Psoas muscle (tissue), 8 donors: Measurements from ENCODE around the gene ESR2. TPM values are rescaled to one million over a fixed set of nuclear protein-coding genes. Genes with fewer than 3 reads are reported as not detected.
"Not testable (repeated sequence)": the region's sequence is repeated elsewhere in the genome, so short reads cannot be mapped to it uniquely, and the experiment has no call there.

ENCODE experiments used
- ATAC-seq, 4 donors: fragments of 200-7000 bp; cut with Tn5 transposase; one replicate each; pipeline ENCODE4 v1.9.1; 2020; ENCODE audit warnings: moderate library complexity in 3 of 4, mild to moderate bottlenecking in 2 of 4
- DNase-seq, 2 donors: peaks; one replicate each; pipeline ENCODE4 v3.0.0-alpha.2; 2020
- H3K27ac ChIP-seq: fragments of 200-600 bp; one replicate; pipeline ENCODE4 v1.8.0; 2022
- H3K27me3 ChIP-seq, 3 donors: fragments of 200-600 bp in 1 of 3; one replicate each; pipeline versions ENCODE4 v1.6.1 to v1.8.0; 2013 to 2022; ENCODE audit warnings: low read length in 2 of 3, mild to moderate bottlenecking in 2 of 3, moderate library complexity in 1 of 3; ENCODE audit not compliant: insufficient read depth in 3 of 3
- H3K36me3 ChIP-seq, 2 donors: fragments of 200-600 bp in 1 of 2; one replicate each; pipeline versions ENCODE4 v1.6.1 to v1.8.0; 2013 to 2022; ENCODE audit warnings: low read depth in 1 of 2, mild to moderate bottlenecking in 1 of 2, moderate library complexity in 1 of 2; ENCODE audit not compliant: insufficient read depth in 1 of 2
- H3K4me1 ChIP-seq: fragments of 200-600 bp; one replicate; pipeline ENCODE4 v1.8.0; 2022
- H3K4me3 ChIP-seq: fragments of 200-600 bp; one replicate; pipeline ENCODE4 v1.8.0; 2022; ENCODE audit warnings: mild to moderate bottlenecking
- H3K9me3 ChIP-seq: fragments of 200-600 bp; one replicate; pipeline ENCODE4 v1.8.0; 2022
- CTCF ChIP-seq: fragments of 200-600 bp; IDR thresholded peaks from one replicate; pipeline ENCODE4 v1.8.0; 2022; ENCODE audit warnings: antibody characterized with exemption
- WGBS, 3 donors: extraction: QIAGEN DNeasy Blood & Tissue Kit; methylation state at CpG; one replicate each; pipeline versions ENCODE4 v1.1.6 to v1.1.7; 2013; 5-methylcytosine and 5-hydroxymethylcytosine counted together
- intact Hi-C, 2 donors: fragments of 100-400 bp; cut with DNase I; formaldehyde crosslinking; loops; one replicate each; pipeline versions ENCODE4 v1.11.0 to v1.14.2; 2022
- polyA plus RNA-seq, 3 donors: library from polyadenylated mRNA; stranded (reverse); fragments of 200-250 nt; gene quantifications; one replicate each; pipeline ENCODE4 v1.2.3, GENCODE V29; 2013
- total RNA-seq, 4 donors: library from RNA; stranded (reverse); fragmentation: NEBNext Ultra II Directional in 2 of 4; extraction: Animal tissue kit (Norgen Biotek cat#: 25700) in 2 of 4; gene quantifications; one replicate each; pipeline versions ENCODE4 v1.2.1 to v1.2.4, GENCODE V29; 2021 to 2023
- donor health status: healthy with polysubstance abuse.
- donor health status: DM: no; HTN: no; CAD: no; lungs with moderate emphysema.
- donor health status: Bipolar disorder and iron deficiency.
- donor health status: healthy.
- donor health status: DM: yes; HTN: yes; CAD: no.
- donor health status: DM: no; HTN: no; CAD: no.
- donor health status: DM: no; HTN: no; CAD: no.
- donor health status: DM: yes; HTN: yes; CAD: no.

ESR2 gene
- total and polyA plus RNA-seq, 7 donors = 0.21 to 1.5 (median 0.77) TPM; not detected in 2

GRCh38 chr14:64186231-64187129 is 107.7 kb downstream of the ESR2 start:
- TF ChIP-seq CTCF = no peak
- peaks cover 4 to 70% of the 10 kb centered on the region in 2 donors for H3K36me3 ChIP-seq
- H3K4me1 ChIP-seq = no peaks in the 10 kb centered on the region
- intact Hi-C loops = no loop called here
- no peak for ATAC-seq
- H3K27ac ChIP-seq = no peak overlapping the region
- H3K9me3 ChIP-seq = no peaks in the 10 kb centered on the region
- 81 to 87% (median 86%) methylated on average over 12 of the region's 12 CpGs for WGBS, 3 donors
- no peak overlapping the region for H3K4me3 ChIP-seq
- DNase-seq = no peak
- H3K27me3 ChIP-seq = no peaks in the 10 kb centered on the region

- Histone ChIP-seq H3K27me3 (no peaks in the 10 kb centered on the region), H3K27ac (no peak overlapping the region), H3K36me3 (peaks cover 4 to 69% of the 10 kb centered on the region in 2 donors), H3K4me1 (no peaks in the 10 kb centered on the region), H3K9me3 (no peaks in the 10 kb centered on the region), H3K4me3 (no peak overlapping the region)
- WGBS, 3 donors = 78 to 96% (median 93%) methylated on average over 1 of the region's 1 CpG
- no peak for ATAC-seq
- DNase-seq = no peak
- intact Hi-C loops = no loop called here
- no peak for TF ChIP-seq CTCF
Measured at GRCh38 chr14:64185184-64185583, 109.0 kb downstream of the ESR2 start.

- peaks cover 4 to 69% of the 10 kb centered on the region in 2 donors for H3K36me3 ChIP-seq
Measured at GRCh38 chr14:64184103-64184729, 110.0 kb downstream of the ESR2 start.

GRCh38 chr14:64182908-64183307 is 111.3 kb downstream of the ESR2 start:
- not testable (repeated sequence) for DNase-seq, H3K27me3 ChIP-seq
- peaks cover 4 to 69% of the 10 kb centered on the region in 2 donors for H3K36me3 ChIP-seq

More at GRCh38 chr14:64184103-64184729, 110.0 kb downstream of the ESR2 start:
- Histone ChIP-seq H3K27ac (no peak overlapping the region), H3K4me1 (no peaks in the 10 kb centered on the region), H3K4me3 (no peak overlapping the region), H3K27me3 (no peaks in the 10 kb centered on the region), H3K9me3 (no peaks in the 10 kb centered on the region)
- ATAC-seq (peak in 2 of 4 donors; percentile 53 to 56), DNase-seq (no peak)
- no peak for TF ChIP-seq CTCF
- intact Hi-C loops = no loop called here
- WGBS, 3 donors = 45 to 89% (median 69%) methylated on average over 7 of the region's 7 CpGs

GRCh38 chr14:64178814-64179213 is 115.4 kb downstream of the ESR2 start:
- Histone ChIP-seq H3K4me3 (no peak overlapping the region), H3K36me3 (peaks cover 0 to 79% of the 10 kb centered on the region in 2 donors), H3K27ac (no peak overlapping the region), H3K9me3 (no peaks in the 10 kb centered on the region), H3K27me3 (no peaks in the 10 kb centered on the region), H3K4me1 (no peaks in the 10 kb centered on the region)
- ATAC-seq = no peak
- no peak for TF ChIP-seq CTCF
- intact Hi-C loops = loop anchor here in 1 of 2 donors (5.0 kb wide), 1 partner anchor 37 kb away; no protein-coding TSS in a partner anchor
- no peak for DNase-seq
- 91 to 94% (median 94%) methylated on average over 3 of the region's 3 CpGs for WGBS, 3 donors

More at GRCh38 chr14:64182908-64183307, 111.3 kb downstream of the ESR2 start:
- ATAC-seq, H3K4me3 ChIP-seq, H3K9me3 ChIP-seq, intact Hi-C loops, H3K4me1 ChIP-seq, H3K27ac ChIP-seq: not testable (repeated sequence)
- 96 to 98% (median 98%) methylated on average over 19 to 40 of the region's 40 CpGs for WGBS, 3 donors
